RWPE2 (cell line): ENCODE data around the gene ATG4D.

Experiments used
- ATAC-seq: fragments of 200-7000 bp; cut with Tn5 transposase; 3 replicates; pipeline ENCODE4 v1.9.1; 2021; ENCODE audit warnings: low read depth
- DNase-seq: peaks from one replicate; pipeline ENCODE4 v3.0.0-alpha.2; 2020; ENCODE audit warnings: low spot score
- H3K27ac ChIP-seq: fragments of 450-650 bp; 2 replicates; pipeline ENCODE4 v1.5.1; 2017; ENCODE audit warnings: mild to moderate bottlenecking; ENCODE audit not compliant: poor library complexity, severe bottlenecking
- H3K27me3 ChIP-seq: fragments of 250-450 bp; sonication (Bioruptor Pico); 2 replicates; pipeline ENCODE4 v1.5.1; 2021; ENCODE audit warnings: mild to moderate bottlenecking, moderate library complexity; ENCODE audit not compliant: insufficient read depth, poor library complexity, severe bottlenecking
- H3K36me3 ChIP-seq: fragments of 250-450 bp; sonication (Bioruptor Pico); 2 replicates; pipeline ENCODE4 v1.5.1; 2020; ENCODE audit warnings: low read depth, mild to moderate bottlenecking, moderate library complexity
- H3K4me1 ChIP-seq: fragments of 250-450 bp; sonication (Bioruptor Pico); 2 replicates; pipeline ENCODE4 v1.5.1; 2021; ENCODE audit warnings: mild to moderate bottlenecking, moderate library complexity; ENCODE audit not compliant: insufficient read depth, poor library complexity, severe bottlenecking
- H3K4me3 ChIP-seq: fragments of 250-450 bp; sonication (Bioruptor Pico); 2 replicates; pipeline ENCODE4 v1.5.1; 2021; ENCODE audit warnings: mild to moderate bottlenecking, moderate library complexity; ENCODE audit not compliant: severe bottlenecking
- H3K9me3 ChIP-seq: fragments of 250-450 bp; sonication (Bioruptor Pico); 2 replicates; pipeline ENCODE4 v1.5.1; 2021; ENCODE audit warnings: mild to moderate bottlenecking, moderate library complexity; ENCODE audit not compliant: severe bottlenecking
- CTCF ChIP-seq: fragments of 450-650 bp; IDR thresholded peaks from one replicate; pipeline ENCODE4 v1.5.1; 2017; ENCODE audit warnings: mild to moderate bottlenecking, moderate library complexity; ENCODE audit not compliant: poor library complexity, severe bottlenecking

ATG4D gene

GRCh38 chr19:10553943-10554381 is 10.3 kb downstream of the ATG4D start:
- H3K36me3 ChIP-seq = peaks cover 78% of the 10 kb centered on the region
- no peaks in the 10 kb centered on the region for H3K27me3 ChIP-seq
- no peak for TF ChIP-seq CTCF
- H3K4me3 ChIP-seq = no peak overlapping the region
- no peaks in the 10 kb centered on the region for H3K9me3 ChIP-seq
- peak; percentile 51 for ATAC-seq
- no peak for DNase-seq
- H3K4me1 ChIP-seq = peaks cover 28% of the 10 kb centered on the region
- peak overlapping the region; percentile 63 for H3K27ac ChIP-seq

GRCh38 chr19:10554760-10555609 is 11.3 kb downstream of the ATG4D start:
- H3K9me3 ChIP-seq = no peaks in the 10 kb centered on the region
- peaks cover 28% of the 10 kb centered on the region for H3K4me1 ChIP-seq
- H3K27me3 ChIP-seq = no peaks in the 10 kb centered on the region
- peak overlapping the region; percentile 63 for H3K27ac ChIP-seq
- ATAC-seq = no peak
- TF ChIP-seq CTCF = no peak
- no peak for DNase-seq
- H3K36me3 ChIP-seq = peaks cover 78% of the 10 kb centered on the region
- H3K4me3 ChIP-seq = no peak overlapping the region

GRCh38 chr19:10555610-10555973 is 11.9 kb downstream of the ATG4D start:
- H3K27me3 ChIP-seq = no peaks in the 10 kb centered on the region
- H3K9me3 ChIP-seq = no peaks in the 10 kb centered on the region
- ATAC-seq (no peak), DNase-seq (no peak)
- peak overlapping the region; percentile 63 for H3K27ac ChIP-seq
- no peak for TF ChIP-seq CTCF
- no peak overlapping the region for H3K4me3 ChIP-seq
- peaks cover 28% of the 10 kb centered on the region for H3K4me1 ChIP-seq
- peaks cover 79% of the 10 kb centered on the region for H3K36me3 ChIP-seq

- H3K9me3 ChIP-seq = no peaks in the 10 kb centered on the region
- DNase-seq = no peak
- H3K27ac ChIP-seq = no peak overlapping the region
- peaks cover 71% of the 10 kb centered on the region for H3K36me3 ChIP-seq
- TF ChIP-seq CTCF = no peak
- H3K4me3 ChIP-seq = no peak overlapping the region
- no peaks in the 10 kb centered on the region for H3K27me3 ChIP-seq
- H3K4me1 ChIP-seq = peaks cover 28% of the 10 kb centered on the region
- no peak for ATAC-seq
These were observed 14.0 kb downstream of the ATG4D start for GRCh38 chr19:10557603-10558197.

- Histone ChIP-seq H3K27me3 (no peaks in the 10 kb centered on the region), H3K4me3 (no peak overlapping the region), H3K27ac (no peak overlapping the region), H3K9me3 (no peaks in the 10 kb centered on the region), H3K4me1 (peaks cover 17% of the 10 kb centered on the region), H3K36me3 (peaks cover 63% of the 10 kb centered on the region)
- no peak for ATAC-seq
- no peak for DNase-seq
- no peak for TF ChIP-seq CTCF
These were observed 16.4 kb downstream of the ATG4D start for GRCh38 chr19:10560154-10560553.
